Activated CD4-positive, alpha-beta memory T cell treated with anti-CD3 and anti-CD28 coated beads for 36 hours (primary cell): Measurements from ENCODE around the gene B3GNT3. TPM values are rescaled to one million over a fixed set of nuclear protein-coding genes. Genes with fewer than 3 reads are reported as not detected.
"Not testable (repeated sequence)": the region's sequence is repeated elsewhere in the genome, so short reads cannot be mapped to it uniquely, and the experiment has no call there.

Experiments used
- CTCF ChIA-PET: fragments of 350-600 bp; sonication (Branson Sonifier 250); formaldehyde crosslinking; loops from one replicate; lab custom pipeline; 2021; ENCODE audit warnings: antibody characterized with exemption, inconsistent platforms; lab: Charles Lee
- POLR2A ChIA-PET: fragments of 350-600 bp; sonication (Branson Sonifier 250); formaldehyde crosslinking; loops from one replicate; lab custom pipeline; 2021; ENCODE audit warnings: antibody characterized with exemption; lab: Charles Lee
- DNase-seq: peaks from one replicate; pipeline ENCODE4 v3.0.0-alpha.2; 2020
- H3K27ac Mint-ChIP-seq: one replicate; pipeline ENCODE4 v1.8.0; 2021; ENCODE audit warnings: mixed read lengths
- H3K27me3 Mint-ChIP-seq: one replicate; pipeline ENCODE4 v1.8.0; 2021; ENCODE audit warnings: mixed read lengths
- H3K36me3 Mint-ChIP-seq: one replicate; pipeline ENCODE4 v1.8.0; 2021; ENCODE audit warnings: mixed read lengths
- H3K4me1 Mint-ChIP-seq: one replicate; pipeline ENCODE4 v1.8.0; 2021; ENCODE audit warnings: low read depth, mixed read lengths
- H3K4me3 Mint-ChIP-seq: one replicate; pipeline ENCODE4 v1.8.0; 2021; ENCODE audit warnings: mild to moderate bottlenecking, mixed read lengths
- H3K9me3 Mint-ChIP-seq: one replicate; pipeline ENCODE4 v1.8.0; 2021; ENCODE audit warnings: mixed read lengths
- intact Hi-C: fragments of 100-400 bp; cut with micrococcal nuclease; formaldehyde crosslinking; loops from one replicate; pipeline ENCODE4 v1.15.1; 2023
- total RNA-seq, 2 experiments: library from RNA; stranded (reverse); gene quantifications; one replicate each; pipeline ENCODE4 v1.2.3, GENCODE V29; 2021

B3GNT3 gene
- total RNA-seq, 2 experiments from 2014 or later: 0.26 to 0.34 TPM

GRCh38 chr19:17787274-17787913 is 7.5 kb upstream of the B3GNT3 start:
- Mint-ChIP-seq H3K36me3 (peaks cover 23% of the 10 kb centered on the region), H3K27me3 (no peaks in the 10 kb centered on the region), H3K9me3 (no peaks in the 10 kb centered on the region), H3K4me3 (no peak overlapping the region), H3K27ac (no peak overlapping the region), H3K4me1 (peaks cover 19% of the 10 kb centered on the region)
- POLR2A ChIA-PET: no interaction called here
- intact Hi-C loops: no loop called here
- CTCF ChIA-PET: no interaction called here
- no peak for DNase-seq

- no peak overlapping the region for H3K4me3 Mint-ChIP-seq
- peaks cover under 1% of the 10 kb centered on the region for H3K27me3 Mint-ChIP-seq
- POLR2A ChIA-PET: no interaction called here
- no peak for DNase-seq
- CTCF ChIA-PET: no interaction called here
- H3K27ac Mint-ChIP-seq: no peak overlapping the region
- intact Hi-C loops: no loop called here
- no peaks in the 10 kb centered on the region for H3K9me3 Mint-ChIP-seq
- peaks cover 19% of the 10 kb centered on the region for H3K36me3 Mint-ChIP-seq
- peaks cover 21% of the 10 kb centered on the region for H3K4me1 Mint-ChIP-seq
Observed at GRCh38 chr19:17788632-17789031, 6.3 kb upstream of the B3GNT3 start.

- H3K36me3 Mint-ChIP-seq: peaks cover 8% of the 10 kb centered on the region
- H3K9me3 Mint-ChIP-seq: no peaks in the 10 kb centered on the region
- peaks cover 23% of the 10 kb centered on the region for H3K4me1 Mint-ChIP-seq
- H3K4me3 Mint-ChIP-seq: no peak overlapping the region
- H3K27ac Mint-ChIP-seq: no peak overlapping the region
- CTCF ChIA-PET: interaction anchor here (1.7 to 2.1 kb wide), 2 partner anchors 69 to 72 kb away, joined by 3 to 6 read pairs; partner anchors contain the start of gene RPL18A
- intact Hi-C loops: loop anchor here (5.0 kb wide), 1 partner anchor 142 kb away; the partner anchor contains the start of gene CCDC124
- POLR2A ChIA-PET: no interaction called here
- H3K27me3 Mint-ChIP-seq: peaks cover 5% of the 10 kb centered on the region
- DNase-seq: no peak
Observed at GRCh38 chr19:17790059-17790780, 4.7 kb upstream of the B3GNT3 start.

GRCh38 chr19:17794412-17794730 is 567 bp upstream of the B3GNT3 start:
- no peaks in the 10 kb centered on the region for H3K9me3 Mint-ChIP-seq
- ChIA-PET CTCF (interaction anchor here (1.0 kb wide), 1 partner anchor 18 kb away, joined by 3 read pairs; no protein-coding TSS in a partner anchor), POLR2A (no interaction called here)
- no peak overlapping the region for H3K27ac Mint-ChIP-seq
- H3K27me3 Mint-ChIP-seq: peaks cover 5% of the 10 kb centered on the region
- no peaks in the 10 kb centered on the region for H3K36me3 Mint-ChIP-seq
- intact Hi-C loops: loop anchor here (5.0 kb wide), 1 partner anchor 138 kb away; the partner anchor contains the start of gene CCDC124
- H3K4me1 Mint-ChIP-seq: peaks cover 53% of the 10 kb centered on the region
- no peak for DNase-seq
- no peak overlapping the region for H3K4me3 Mint-ChIP-seq

GRCh38 chr19:17795495-17795856 is 538 bp downstream of the B3GNT3 start:
- no peak overlapping the region for H3K4me3 Mint-ChIP-seq

GRCh38 chr19:17796013-17796837 is 1.3 kb downstream of the B3GNT3 start:
- ChIA-PET CTCF (interaction anchor here (1.4 to 1.7 kb wide), 3 partner anchors 11 to 60 kb away, joined by 3 to 6 read pairs (median 4); no protein-coding TSS in a partner anchor), POLR2A (no interaction called here)
- Mint-ChIP-seq H3K27me3 (peaks cover 5% of the 10 kb centered on the region), H3K4me1 (peaks cover 46% of the 10 kb centered on the region), H3K9me3 (no peaks in the 10 kb centered on the region), H3K36me3 (no peaks in the 10 kb centered on the region), H3K27ac (no peak overlapping the region), H3K4me3 (no peak overlapping the region)
- intact Hi-C loops: loop anchor here (2.0 kb wide), 1 partner anchor 51 kb away; the partner anchor contains the start of gene JAK3
- DNase-seq: no peak

More at GRCh38 chr19:17795495-17795856, 538 bp downstream of the B3GNT3 start:
- POLR2A ChIA-PET: interaction anchor here (0.9 kb wide), 1 partner anchor 11 kb away, joined by 3 read pairs; no protein-coding TSS in a partner anchor
- intact Hi-C loops: no loop called here
- Mint-ChIP-seq H3K27ac (no peak overlapping the region), H3K27me3 (peaks cover 5% of the 10 kb centered on the region), H3K9me3 (no peaks in the 10 kb centered on the region), H3K4me1 (peaks cover 48% of the 10 kb centered on the region), H3K36me3 (no peaks in the 10 kb centered on the region)
- CTCF ChIA-PET: interaction anchor here (1.0 to 1.7 kb wide), 3 partner anchors 12 to 61 kb away, joined by 3 to 4 read pairs (median 3); no protein-coding TSS in a partner anchor
- DNase-seq: no peak

GRCh38 chr19:17796838-17797423 is 2.0 kb downstream of the B3GNT3 start:
- ChIA-PET POLR2A (no interaction called here), CTCF (interaction anchor here (1.7 kb wide), 2 partner anchors 12 to 14 kb away, joined by 4 to 6 read pairs; no protein-coding TSS in a partner anchor)
- Mint-ChIP-seq H3K4me1 (peaks cover 39% of the 10 kb centered on the region), H3K27ac (peak overlapping the region; percentile 51), H3K4me3 (no peak overlapping the region), H3K36me3 (no peaks in the 10 kb centered on the region), H3K9me3 (no peaks in the 10 kb centered on the region), H3K27me3 (peaks cover 5% of the 10 kb centered on the region)
- no peak for DNase-seq
- intact Hi-C loops: loop anchor here (2.0 kb wide), 1 partner anchor 50 kb away; the partner anchor contains the start of gene JAK3

GRCh38 chr19:17797424-17798201 is 2.7 kb downstream of the B3GNT3 start:
- intact Hi-C loops: loop anchor here (2.0 kb wide), 1 partner anchor 49 kb away; the partner anchor contains the start of gene JAK3
- Mint-ChIP-seq H3K4me1 (peaks cover 41% of the 10 kb centered on the region), H3K9me3 (no peaks in the 10 kb centered on the region), H3K27ac (peak overlapping the region; percentile 51), H3K4me3 (no peak overlapping the region), H3K27me3 (peaks cover 5% of the 10 kb centered on the region), H3K36me3 (no peaks in the 10 kb centered on the region)
- DNase-seq: peak; percentile 86
- CTCF ChIA-PET: interaction anchor here (1.1 to 1.7 kb wide), 2 partner anchors 12 to 13 kb away, joined by 3 to 6 read pairs; no protein-coding TSS in a partner anchor
- POLR2A ChIA-PET: no interaction called here

- intact Hi-C loops, H3K9me3 Mint-ChIP-seq, POLR2A ChIA-PET, H3K27me3 Mint-ChIP-seq, H3K4me3 Mint-ChIP-seq, H3K36me3 Mint-ChIP-seq, H3K27ac Mint-ChIP-seq, DNase-seq: not testable (repeated sequence)
- H3K4me1 Mint-ChIP-seq: peaks cover 46% of the 10 kb centered on the region
- CTCF ChIA-PET: interaction anchor here (1.1 kb wide), 1 partner anchor 13 kb away, joined by 3 read pairs; no protein-coding TSS in a partner anchor
Observed at GRCh38 chr19:17798599-17798998, 3.7 kb downstream of the B3GNT3 start.

- no peaks in the 10 kb centered on the region for H3K27me3 Mint-ChIP-seq
- POLR2A ChIA-PET: no interaction called here
- H3K9me3 Mint-ChIP-seq: no peaks in the 10 kb centered on the region
- CTCF ChIA-PET: interaction anchor here (0.6 to 1.5 kb wide), 4 partner anchors 18 to 1557 kb away, joined by 3 to 8 read pairs (median 4); no protein-coding TSS in a partner anchor
- no peak overlapping the region for H3K27ac Mint-ChIP-seq
- DNase-seq: no peak
- intact Hi-C loops: no loop called here
- peaks cover 22% of the 10 kb centered on the region for H3K4me1 Mint-ChIP-seq
- no peak overlapping the region for H3K4me3 Mint-ChIP-seq
- no peaks in the 10 kb centered on the region for H3K36me3 Mint-ChIP-seq
Observed at GRCh38 chr19:17802137-17802858, 7.4 kb downstream of the B3GNT3 start.
